Esophagus squamous epithelium (tissue), 4 donors: ENCODE results near the gene DCUN1D3.

ENCODE experiments used
- POLR2A ChIP-seq, 4 donors: fragments of 450-650 bp; IDR thresholded peaks; one replicate each; pipeline ENCODE4 v1.6.1; 2017; ENCODE audit warnings: antibody characterized with exemption in 4 of 4, mild to moderate bottlenecking in 4 of 4, moderate library complexity in 3 of 4
- TF ChIP-seq, protein P1 (sequence below), 6 experiments: fragments of 450-650 bp in 4 of 6; fragments of 200-600 bp in 2 of 6; sonication (generic) in 2 of 6; IDR thresholded peaks; one replicate each; pipeline ENCODE4 v1.5.1; 2016 to 2019; ENCODE audit warnings: antibody characterized with exemption in 6 of 6, mild to moderate bottlenecking in 4 of 6, moderate library complexity in 4 of 6

DNA sequence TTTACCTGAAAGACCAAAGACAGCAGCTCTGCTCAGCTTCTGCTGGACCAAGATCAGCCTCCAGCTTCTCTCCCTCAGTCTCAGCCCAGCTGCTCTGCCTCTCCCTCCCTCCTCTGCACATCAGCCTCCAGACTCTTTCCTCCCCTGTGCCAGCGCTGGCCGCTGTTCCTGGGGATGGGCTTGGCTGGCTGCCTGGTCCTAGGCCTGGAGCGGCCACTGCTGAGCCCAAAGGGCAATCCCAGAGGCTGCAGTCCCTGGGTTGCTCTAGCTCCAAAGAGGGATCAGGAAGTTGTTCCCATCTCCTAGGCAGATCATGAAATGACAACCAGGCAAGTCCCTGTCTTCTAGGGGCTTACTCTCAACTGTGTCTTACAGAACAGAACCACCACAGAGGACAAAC is 31.3 kb downstream of the DCUN1D3 start:
- TF ChIP-seq, protein P1, sequence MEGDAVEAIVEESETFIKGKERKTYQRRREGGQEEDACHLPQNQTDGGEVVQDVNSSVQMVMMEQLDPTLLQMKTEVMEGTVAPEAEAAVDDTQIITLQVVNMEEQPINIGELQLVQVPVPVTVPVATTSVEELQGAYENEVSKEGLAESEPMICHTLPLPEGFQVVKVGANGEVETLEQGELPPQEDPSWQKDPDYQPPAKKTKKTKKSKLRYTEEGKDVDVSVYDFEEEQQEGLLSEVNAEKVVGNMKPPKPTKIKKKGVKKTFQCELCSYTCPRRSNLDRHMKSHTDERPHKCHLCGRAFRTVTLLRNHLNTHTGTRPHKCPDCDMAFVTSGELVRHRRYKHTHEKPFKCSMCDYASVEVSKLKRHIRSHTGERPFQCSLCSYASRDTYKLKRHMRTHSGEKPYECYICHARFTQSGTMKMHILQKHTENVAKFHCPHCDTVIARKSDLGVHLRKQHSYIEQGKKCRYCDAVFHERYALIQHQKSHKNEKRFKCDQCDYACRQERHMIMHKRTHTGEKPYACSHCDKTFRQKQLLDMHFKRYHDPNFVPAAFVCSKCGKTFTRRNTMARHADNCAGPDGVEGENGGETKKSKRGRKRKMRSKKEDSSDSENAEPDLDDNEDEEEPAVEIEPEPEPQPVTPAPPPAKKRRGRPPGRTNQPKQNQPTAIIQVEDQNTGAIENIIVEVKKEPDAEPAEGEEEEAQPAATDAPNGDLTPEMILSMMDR (IDR thresholded peaks at IDR 0.05) = no peak
- TF ChIP-seq POLR2A (IDR thresholded peaks at IDR 0.05) = no peak
